ENCODE results near the gene ACER3. TPM values are rescaled to one million over a fixed set of nuclear protein-coding genes. Genes with fewer than 3 reads are reported as not detected.

Gene ACER3
- total RNA-seq, 1 donor from 2014 or later, result 11.8 TPM

GRCh38 chr11:76919887-76920746 is 59.4 kb downstream of the ACER3 start:
- ATAC-seq (ENCODE audit: low read depth) (peak; percentile 76), DNase-seq (peak; percentile 30)
- Mint-ChIP-seq H3K9me3 (no peaks in the 10 kb centered on the region), H3K4me1 (peaks cover 7% of the 10 kb centered on the region), H3K27me3 (no peaks in the 10 kb centered on the region), H3K4me3 (peak overlapping the region; percentile 67), H3K36me3 (ENCODE audit: low read depth) (no peaks in the 10 kb centered on the region), H3K27ac (no peak overlapping the region)
- TF ChIP-seq, protein P1, sequence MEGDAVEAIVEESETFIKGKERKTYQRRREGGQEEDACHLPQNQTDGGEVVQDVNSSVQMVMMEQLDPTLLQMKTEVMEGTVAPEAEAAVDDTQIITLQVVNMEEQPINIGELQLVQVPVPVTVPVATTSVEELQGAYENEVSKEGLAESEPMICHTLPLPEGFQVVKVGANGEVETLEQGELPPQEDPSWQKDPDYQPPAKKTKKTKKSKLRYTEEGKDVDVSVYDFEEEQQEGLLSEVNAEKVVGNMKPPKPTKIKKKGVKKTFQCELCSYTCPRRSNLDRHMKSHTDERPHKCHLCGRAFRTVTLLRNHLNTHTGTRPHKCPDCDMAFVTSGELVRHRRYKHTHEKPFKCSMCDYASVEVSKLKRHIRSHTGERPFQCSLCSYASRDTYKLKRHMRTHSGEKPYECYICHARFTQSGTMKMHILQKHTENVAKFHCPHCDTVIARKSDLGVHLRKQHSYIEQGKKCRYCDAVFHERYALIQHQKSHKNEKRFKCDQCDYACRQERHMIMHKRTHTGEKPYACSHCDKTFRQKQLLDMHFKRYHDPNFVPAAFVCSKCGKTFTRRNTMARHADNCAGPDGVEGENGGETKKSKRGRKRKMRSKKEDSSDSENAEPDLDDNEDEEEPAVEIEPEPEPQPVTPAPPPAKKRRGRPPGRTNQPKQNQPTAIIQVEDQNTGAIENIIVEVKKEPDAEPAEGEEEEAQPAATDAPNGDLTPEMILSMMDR (IDR thresholded peaks at IDR 0.05), result peak; percentile 80
- ChIA-PET CTCF (interaction anchor here (0.6 to 4.9 kb wide), 22 partner anchors 8 to 700 kb away, joined by 3 to 65 read pairs (median 4); no protein-coding TSS in a partner anchor), POLR2A (interaction anchor here (1.2 kb wide), 1 partner anchor 104 kb away, joined by 3 read pairs; no protein-coding TSS in a partner anchor)
- intact Hi-C loops (cut with micrococcal nuclease), result loop anchor here (1.0 to 5.0 kb wide), 7 partner anchors 59 to 627 kb away; partner anchors contain the start of gene ACER3

DNA sequence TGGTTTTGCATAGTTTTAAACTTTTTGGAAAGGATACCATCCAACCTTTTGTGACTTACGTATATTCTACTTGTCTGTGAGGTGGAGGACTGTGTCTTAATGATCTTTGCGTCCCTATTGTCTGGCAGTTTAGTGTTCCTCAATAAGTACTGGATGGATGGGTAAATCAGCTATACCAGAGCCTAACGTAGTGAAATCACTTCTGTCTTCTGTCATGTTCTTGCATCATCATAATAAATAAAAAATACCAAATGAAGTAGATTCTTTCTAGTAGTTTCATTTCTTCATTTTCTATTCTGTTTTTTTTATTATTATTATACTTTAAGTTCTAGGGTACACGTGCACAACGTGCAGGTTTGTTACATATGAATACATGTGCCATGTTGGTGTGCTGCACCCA is 66.4 kb downstream of the ACER3 start:
- DNase-seq, result no peak
- TF ChIP-seq, protein P1 (IDR thresholded peaks at IDR 0.05), result no peak
- Mint-ChIP-seq H3K27ac (no peak overlapping the region), H3K4me3 (no peak overlapping the region), H3K4me1 (no peaks in the 10 kb centered on the region), H3K9me3 (no peaks in the 10 kb centered on the region), H3K36me3 (ENCODE audit: low read depth) (peaks cover 17% of the 10 kb centered on the region), H3K27me3 (no peaks in the 10 kb centered on the region)
- CTCF ChIA-PET, result no interaction called here
- intact Hi-C loops (cut with micrococcal nuclease), result no loop called here
- no peak for ATAC-seq (ENCODE audit: low read depth)
- POLR2A ChIA-PET, result no interaction called here

- ChIA-PET POLR2A (no interaction called here), CTCF (no interaction called here)
- Mint-ChIP-seq H3K4me1 (no peaks in the 10 kb centered on the region), H3K27ac (no peak overlapping the region), H3K27me3 (no peaks in the 10 kb centered on the region), H3K36me3 (ENCODE audit: low read depth) (peaks cover 26% of the 10 kb centered on the region), H3K9me3 (peaks cover 7% of the 10 kb centered on the region), H3K4me3 (no peak overlapping the region)
- ATAC-seq (ENCODE audit: low read depth), result no peak
- TF ChIP-seq, protein P1 (IDR thresholded peaks at IDR 0.05), result no peak
- intact Hi-C loops (cut with micrococcal nuclease), result no loop called here
- no peak for DNase-seq
Observed at GRCh38 chr11:76935042-76935441, 74.3 kb downstream of the ACER3 start.

DNA sequence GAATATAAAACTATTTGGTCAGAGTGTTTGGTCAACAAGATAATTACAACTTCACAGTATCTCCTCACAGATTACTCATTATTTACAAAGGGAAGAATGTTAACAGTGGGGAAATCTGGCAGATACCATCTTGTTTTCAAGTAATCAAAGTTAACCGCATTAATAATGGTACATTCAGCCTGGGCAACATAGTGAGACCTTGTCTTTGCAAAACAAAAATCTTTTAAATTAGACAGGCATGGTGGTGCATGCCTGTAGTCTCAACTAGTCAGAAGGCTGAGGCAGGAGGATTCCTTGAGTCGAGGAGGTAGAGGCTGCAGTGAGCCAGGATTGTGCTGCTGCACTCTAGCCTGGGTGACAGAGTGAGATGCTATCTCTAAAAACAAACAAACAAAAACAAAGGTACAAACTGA is 78.5 kb downstream of the ACER3 start:
- Mint-ChIP-seq H3K27me3 (no peaks in the 10 kb centered on the region), H3K4me1 (no peaks in the 10 kb centered on the region), H3K36me3 (ENCODE audit: low read depth) (peaks cover 18% of the 10 kb centered on the region), H3K27ac (no peak overlapping the region), H3K9me3 (peaks cover 26% of the 10 kb centered on the region), H3K4me3 (no peak overlapping the region)
- no peak for ATAC-seq (ENCODE audit: low read depth)
- ChIA-PET CTCF (no interaction called here), POLR2A (no interaction called here)
- intact Hi-C loops (cut with micrococcal nuclease), result no loop called here
- no peak for DNase-seq
- TF ChIP-seq, protein P1 (IDR thresholded peaks at IDR 0.05), result no peak

DNA sequence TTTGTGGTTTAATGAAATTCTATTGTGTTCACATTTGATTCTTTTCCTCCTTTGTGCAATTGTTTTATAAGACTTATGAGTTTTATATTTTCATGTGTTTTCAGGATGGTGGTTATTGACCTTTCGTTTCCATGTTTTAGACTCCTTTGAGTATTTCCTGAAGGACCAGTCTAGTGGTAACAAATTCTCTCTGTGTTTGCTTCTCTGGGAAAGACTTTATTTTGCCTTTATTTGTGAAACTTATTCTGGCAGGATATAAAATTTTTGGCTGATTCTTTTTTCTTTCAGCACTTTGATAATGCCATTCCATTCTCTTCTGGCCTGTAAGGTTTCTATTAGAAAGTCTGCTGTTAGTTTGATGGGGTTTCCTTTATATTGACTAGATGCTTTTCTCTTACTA is 83.5 kb downstream of the ACER3 start:
- Mint-ChIP-seq H3K36me3 (ENCODE audit: low read depth) (peaks cover 18% of the 10 kb centered on the region), H3K27ac (no peak overlapping the region), H3K27me3 (no peaks in the 10 kb centered on the region), H3K9me3 (peaks cover 31% of the 10 kb centered on the region), H3K4me3 (no peak overlapping the region), H3K4me1 (no peaks in the 10 kb centered on the region)
- POLR2A ChIA-PET, result no interaction called here
- no peak for DNase-seq
- ATAC-seq (ENCODE audit: low read depth), result no peak
- CTCF ChIA-PET, result no interaction called here
- TF ChIP-seq, protein P1 (IDR thresholded peaks at IDR 0.05), result no peak
- intact Hi-C loops (cut with micrococcal nuclease), result no loop called here

All from activated B cell treated with CpG ODN at 0.5 μM for 24 hours (primary cell).